ENCODE measurements around the gene FMC1.

DNA sequence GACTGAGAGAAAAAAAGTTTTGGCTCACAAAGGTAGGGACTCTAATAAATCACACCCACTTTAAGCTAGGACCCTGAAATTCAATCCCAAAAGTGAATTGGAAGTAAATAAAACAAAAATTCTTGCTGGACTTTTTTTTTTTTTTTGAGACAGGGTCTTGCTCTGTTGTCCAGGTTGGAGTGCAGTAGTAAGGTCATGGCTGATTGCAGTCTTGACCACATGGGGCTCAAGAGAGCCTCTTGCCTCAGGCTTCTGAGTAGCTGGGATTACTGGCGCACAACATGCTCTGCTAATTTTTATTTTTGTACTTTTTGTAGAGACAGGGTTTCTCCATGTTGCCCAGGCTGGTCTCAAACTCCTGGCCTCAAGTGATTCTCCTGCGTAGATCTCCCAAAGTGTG, 13.6 kb downstream of the FMC1 start:
- TF ChIP-seq, protein P1, sequence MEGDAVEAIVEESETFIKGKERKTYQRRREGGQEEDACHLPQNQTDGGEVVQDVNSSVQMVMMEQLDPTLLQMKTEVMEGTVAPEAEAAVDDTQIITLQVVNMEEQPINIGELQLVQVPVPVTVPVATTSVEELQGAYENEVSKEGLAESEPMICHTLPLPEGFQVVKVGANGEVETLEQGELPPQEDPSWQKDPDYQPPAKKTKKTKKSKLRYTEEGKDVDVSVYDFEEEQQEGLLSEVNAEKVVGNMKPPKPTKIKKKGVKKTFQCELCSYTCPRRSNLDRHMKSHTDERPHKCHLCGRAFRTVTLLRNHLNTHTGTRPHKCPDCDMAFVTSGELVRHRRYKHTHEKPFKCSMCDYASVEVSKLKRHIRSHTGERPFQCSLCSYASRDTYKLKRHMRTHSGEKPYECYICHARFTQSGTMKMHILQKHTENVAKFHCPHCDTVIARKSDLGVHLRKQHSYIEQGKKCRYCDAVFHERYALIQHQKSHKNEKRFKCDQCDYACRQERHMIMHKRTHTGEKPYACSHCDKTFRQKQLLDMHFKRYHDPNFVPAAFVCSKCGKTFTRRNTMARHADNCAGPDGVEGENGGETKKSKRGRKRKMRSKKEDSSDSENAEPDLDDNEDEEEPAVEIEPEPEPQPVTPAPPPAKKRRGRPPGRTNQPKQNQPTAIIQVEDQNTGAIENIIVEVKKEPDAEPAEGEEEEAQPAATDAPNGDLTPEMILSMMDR (IDR thresholded peaks at IDR 0.05; ENCODE audit: borderline replicate concordance, extremely low read depth, low read length, poor library complexity, severe bottlenecking), result no peak
- TF ChIP-seq EZH2 (IDR thresholded peaks at IDR 0.05; ENCODE audit: borderline replicate concordance, low read depth, low read length, severe bottlenecking), result no peak
